Measurements from ENCODE around the gene GSAP. TPM values are rescaled to one million over a fixed set of nuclear protein-coding genes. Genes with fewer than 3 reads are reported as not detected.

The GSAP gene
- polyA plus RNA-seq, 1 of the 3 experiments (the other 2 are of a cell fraction), result 5.9 TPM

DNA sequence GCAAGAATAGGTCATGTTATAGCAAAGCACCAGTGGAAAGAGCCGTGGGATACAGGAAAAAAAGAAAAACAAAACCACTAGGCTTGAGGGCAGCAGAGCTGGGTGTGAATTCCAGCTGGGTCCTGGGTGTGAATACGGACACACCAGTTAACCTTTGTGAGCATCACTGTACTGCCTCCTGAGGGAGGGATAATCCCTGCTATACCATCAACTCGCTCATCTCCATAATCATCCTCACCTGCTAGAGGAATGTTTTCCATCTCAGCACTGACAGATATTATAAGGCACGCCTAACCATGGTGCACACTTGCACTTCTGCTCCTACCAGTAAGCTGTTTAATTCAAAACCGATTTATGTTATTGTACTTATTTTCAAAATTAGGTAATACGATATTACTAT, 62.2 kb downstream of the GSAP start:
- whole genome bisulfite sequencing (ENCODE audit: low lambda C conversion rate), result 79% methylated on average over 6 of the region's 6 CpGs
- no peaks in the 10 kb centered on the region for H3K27me3 ChIP-seq (ENCODE audit: insufficient read depth)
- ChIA-PET POLR2A (no interaction called here), CTCF (interaction anchor here (2.1 to 2.8 kb wide), 2 partner anchors 16 to 22 kb away, joined by 10 to 11 read pairs; no protein-coding TSS in a partner anchor)
- H2AFZ ChIP-seq (ENCODE audit: low read depth), result no peak overlapping the region
- no peaks in the 10 kb centered on the region for H3K79me2 ChIP-seq (ENCODE audit: insufficient read depth)
- H3K9ac ChIP-seq, result no peak overlapping the region
- H3K36me3 ChIP-seq (replicated peaks in 1 of 2; ENCODE audit: control insufficient read depth in 1 of 2, insufficient read depth in 2 of 2, low read length in 1 of 2), result no peaks in the 10 kb centered on the region
- H3K9me3 ChIP-seq, result no peaks in the 10 kb centered on the region
- no peak for DNase-seq
- TF ChIP-seq JUND (IDR thresholded peaks at IDR 0.05) (no peak), TAF1 (IDR thresholded peaks at IDR 0.05; ENCODE audit: borderline replicate concordance, low read depth, low read length) (no peak)
- peaks cover 11 to 12% of the 10 kb centered on the region in 2 experiments for H3K4me1 ChIP-seq (ENCODE audit: control insufficient read depth in 1 of 2, insufficient read depth in 2 of 2, low read depth in 1 of 2, low read length in 1 of 2)
- H3K9me2 ChIP-seq, result no peaks in the 10 kb centered on the region
- peaks cover 8% of the 10 kb centered on the region for H3F3A ChIP-seq (replicated peaks; ENCODE audit: insufficient read depth)
- peak overlapping the region in 1 of 2 experiments; percentile 48; a peak in 1 of 4 replicates for H3K27ac ChIP-seq (ENCODE audit: low read depth in 2 of 2, low read length in 1 of 2)
- no peaks in the 10 kb centered on the region for H4K20me1 ChIP-seq (ENCODE audit: insufficient read depth)
- no peak overlapping the region for H3K4me3 ChIP-seq (ENCODE audit: low read depth in 2 of 2, low read length in 1 of 2)
- no peak overlapping the region for H3K4me2 ChIP-seq

DNA sequence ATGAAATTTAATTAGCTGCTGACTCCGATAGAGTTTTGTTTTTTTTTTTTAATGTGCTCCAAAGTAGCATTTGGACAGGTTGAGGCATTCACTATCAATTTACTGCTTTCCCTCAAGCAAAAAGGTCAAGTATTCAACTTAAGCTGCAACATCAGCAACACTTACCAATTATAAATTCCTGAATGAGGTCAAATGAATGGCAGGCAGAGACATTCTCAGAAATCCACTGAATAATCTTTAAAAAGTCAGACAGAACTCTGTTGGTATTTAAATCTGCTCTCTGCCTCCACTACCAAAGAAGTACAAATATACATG, 62.8 kb downstream of the GSAP start:
- POLR2A ChIA-PET, result no interaction called here

DNA sequence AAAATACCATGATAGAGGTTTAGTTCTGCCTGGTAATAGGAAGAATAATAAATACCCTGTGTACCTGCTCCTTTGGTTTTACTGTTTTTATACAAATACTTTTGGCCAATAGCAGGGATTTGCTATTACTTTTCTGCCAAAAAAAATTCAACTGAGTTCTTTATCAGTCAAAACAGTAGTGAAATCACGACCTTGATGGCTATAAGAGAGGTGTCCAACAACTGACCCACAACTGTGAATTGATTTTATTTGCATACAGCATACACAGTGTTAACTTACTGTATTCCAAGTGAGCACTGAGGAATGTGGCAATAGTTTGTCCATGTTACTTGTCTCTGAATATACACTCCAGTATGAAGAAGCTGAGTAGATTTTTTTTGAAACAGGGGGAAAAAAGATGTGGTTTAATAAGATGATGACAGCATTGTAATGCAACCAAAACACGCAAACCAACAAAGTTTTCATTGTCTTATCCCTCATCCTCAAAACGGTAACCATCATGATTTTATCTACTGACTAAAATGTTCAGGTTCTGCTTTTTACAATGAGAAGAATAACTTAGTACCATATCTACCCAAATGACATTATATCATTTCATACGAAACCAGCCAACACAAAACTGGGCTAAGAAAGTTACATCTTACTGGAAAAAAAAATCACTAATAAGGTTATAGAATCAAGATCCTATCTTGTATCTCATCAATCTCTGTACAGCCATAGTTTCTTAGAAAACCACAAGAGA, 63.3 kb downstream of the GSAP start:
- CTCF ChIA-PET, result interaction anchor here (1.1 to 2.8 kb wide), 2 partner anchors 8 to 21 kb away, joined by 3 to 10 read pairs; no protein-coding TSS in a partner anchor
- no peak overlapping the region for H3K4me3 ChIP-seq (ENCODE audit: low read depth in 2 of 2, low read length in 1 of 2)
- H3K27ac ChIP-seq (ENCODE audit: low read depth in 2 of 2, low read length in 1 of 2), result no peak overlapping the region
- H4K20me1 ChIP-seq (ENCODE audit: insufficient read depth), result no peaks in the 10 kb centered on the region
- POLR2A ChIA-PET, result no interaction called here
- H3K9me3 ChIP-seq, result no peaks in the 10 kb centered on the region
- peaks cover 18% of the 10 kb centered on the region for H3F3A ChIP-seq (replicated peaks; ENCODE audit: insufficient read depth)
- no peaks in the 10 kb centered on the region for H3K9me2 ChIP-seq
- no peak overlapping the region for H2AFZ ChIP-seq (ENCODE audit: low read depth)
- H3K4me1 ChIP-seq (ENCODE audit: control insufficient read depth in 1 of 2, insufficient read depth in 2 of 2, low read depth in 1 of 2, low read length in 1 of 2), result peaks cover 15 to 22% of the 10 kb centered on the region in 2 experiments
- no peaks in the 10 kb centered on the region for H3K27me3 ChIP-seq (ENCODE audit: insufficient read depth)
- WGBS (ENCODE audit: low lambda C conversion rate), result 41% methylated on average over 4 of the region's 4 CpGs
- H3K9ac ChIP-seq, result no peak overlapping the region
- H3K36me3 ChIP-seq (replicated peaks in 1 of 2; ENCODE audit: control insufficient read depth in 1 of 2, insufficient read depth in 2 of 2, low read length in 1 of 2), result no peaks in the 10 kb centered on the region
- H3K79me2 ChIP-seq (ENCODE audit: insufficient read depth), result no peaks in the 10 kb centered on the region
- H3K4me2 ChIP-seq, result no peak overlapping the region
- DNase-seq, result no peak
- TF ChIP-seq, protein P1, sequence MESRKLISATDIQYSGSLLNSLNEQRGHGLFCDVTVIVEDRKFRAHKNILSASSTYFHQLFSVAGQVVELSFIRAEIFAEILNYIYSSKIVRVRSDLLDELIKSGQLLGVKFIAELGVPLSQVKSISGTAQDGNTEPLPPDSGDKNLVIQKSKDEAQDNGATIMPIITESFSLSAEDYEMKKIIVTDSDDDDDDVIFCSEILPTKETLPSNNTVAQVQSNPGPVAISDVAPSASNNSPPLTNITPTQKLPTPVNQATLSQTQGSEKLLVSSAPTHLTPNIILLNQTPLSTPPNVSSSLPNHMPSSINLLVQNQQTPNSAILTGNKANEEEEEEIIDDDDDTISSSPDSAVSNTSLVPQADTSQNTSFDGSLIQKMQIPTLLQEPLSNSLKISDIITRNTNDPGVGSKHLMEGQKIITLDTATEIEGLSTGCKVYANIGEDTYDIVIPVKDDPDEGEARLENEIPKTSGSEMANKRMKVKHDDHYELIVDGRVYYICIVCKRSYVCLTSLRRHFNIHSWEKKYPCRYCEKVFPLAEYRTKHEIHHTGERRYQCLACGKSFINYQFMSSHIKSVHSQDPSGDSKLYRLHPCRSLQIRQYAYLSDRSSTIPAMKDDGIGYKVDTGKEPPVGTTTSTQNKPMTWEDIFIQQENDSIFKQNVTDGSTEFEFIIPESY (IDR thresholded peaks at IDR 0.05; ENCODE audit: borderline replicate concordance, low read depth), result no peak
- TF ChIP-seq RFX5 (IDR thresholded peaks at IDR 0.05; ENCODE audit: low read length) (no peak), NFIC (IDR thresholded peaks at IDR 0.05; ENCODE audit: borderline replicate concordance) (peak; percentile 14; the same call in 1 of the 2 replicates), TCF12 (IDR thresholded peaks at IDR 0.05) (peak; percentile 46), TEAD4 (IDR thresholded peaks at IDR 0.05; ENCODE audit: borderline replicate concordance, insufficient read depth) (peak; percentile 37; the same call in 1 of the 2 replicates), RCOR1 (IDR thresholded peaks at IDR 0.05; ENCODE audit: low read length) (no peak), MEF2A (IDR thresholded peaks at IDR 0.05; ENCODE audit: borderline replicate concordance, low read depth) (no peak)
- TF ChIP-seq, protein P2, sequence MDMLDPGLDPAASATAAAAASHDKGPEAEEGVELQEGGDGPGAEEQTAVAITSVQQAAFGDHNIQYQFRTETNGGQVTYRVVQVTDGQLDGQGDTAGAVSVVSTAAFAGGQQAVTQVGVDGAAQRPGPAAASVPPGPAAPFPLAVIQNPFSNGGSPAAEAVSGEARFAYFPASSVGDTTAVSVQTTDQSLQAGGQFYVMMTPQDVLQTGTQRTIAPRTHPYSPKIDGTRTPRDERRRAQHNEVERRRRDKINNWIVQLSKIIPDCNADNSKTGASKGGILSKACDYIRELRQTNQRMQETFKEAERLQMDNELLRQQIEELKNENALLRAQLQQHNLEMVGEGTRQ (IDR thresholded peaks at IDR 0.05; ENCODE audit: borderline replicate concordance, low read depth, low read length), result no peak
- TF ChIP-seq, protein P3, sequence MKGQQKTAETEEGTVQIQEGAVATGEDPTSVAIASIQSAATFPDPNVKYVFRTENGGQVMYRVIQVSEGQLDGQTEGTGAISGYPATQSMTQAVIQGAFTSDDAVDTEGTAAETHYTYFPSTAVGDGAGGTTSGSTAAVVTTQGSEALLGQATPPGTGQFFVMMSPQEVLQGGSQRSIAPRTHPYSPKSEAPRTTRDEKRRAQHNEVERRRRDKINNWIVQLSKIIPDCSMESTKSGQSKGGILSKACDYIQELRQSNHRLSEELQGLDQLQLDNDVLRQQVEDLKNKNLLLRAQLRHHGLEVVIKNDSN (IDR thresholded peaks at IDR 0.05; ENCODE audit: borderline replicate concordance, low read depth), result no peak

More for the DNA sequence above, 62.8 kb downstream of the GSAP start:
- Histone ChIP-seq H4K20me1 (ENCODE audit: insufficient read depth) (no peaks in the 10 kb centered on the region), H2AFZ (ENCODE audit: low read depth) (no peak overlapping the region), H3K27ac (ENCODE audit: low read depth in 2 of 2, low read length in 1 of 2) (peak overlapping the region in 1 of 2 experiments; percentile 48; a peak in 1 of 4 replicates), H3K9ac (no peak overlapping the region), H3K4me1 (ENCODE audit: control insufficient read depth in 1 of 2, insufficient read depth in 2 of 2, low read depth in 1 of 2, low read length in 1 of 2) (peaks cover 13 to 17% of the 10 kb centered on the region in 2 experiments), H3K9me2 (no peaks in the 10 kb centered on the region), H3K79me2 (ENCODE audit: insufficient read depth) (no peaks in the 10 kb centered on the region), H3K4me2 (no peak overlapping the region), H3F3A (replicated peaks; ENCODE audit: insufficient read depth) (peaks cover 12% of the 10 kb centered on the region), H3K9me3 (no peaks in the 10 kb centered on the region), H3K27me3 (ENCODE audit: insufficient read depth) (no peaks in the 10 kb centered on the region), H3K4me3 (ENCODE audit: low read depth in 2 of 2, low read length in 1 of 2) (no peak overlapping the region), H3K36me3 (replicated peaks in 1 of 2; ENCODE audit: control insufficient read depth in 1 of 2, insufficient read depth in 2 of 2, low read length in 1 of 2) (no peaks in the 10 kb centered on the region)
- CTCF ChIA-PET, result interaction anchor here (2.8 kb wide), 1 partner anchor 21 kb away, joined by 10 read pairs; no protein-coding TSS in a partner anchor
- DNase-seq, result no peak
- whole genome bisulfite sequencing (ENCODE audit: low lambda C conversion rate), result 13% methylated on average over 1 of the region's 1 CpG
- TF ChIP-seq EP300 (IDR thresholded peaks at IDR 0.05; ENCODE audit: borderline replicate concordance in 1 of 2, low read depth in 1 of 2, low read length in 1 of 2), result peak in 1 of 2 experiments; percentile 46; a peak in 2 of 4 replicates
- no peak for TF ChIP-seq MXI1 (IDR thresholded peaks at IDR 0.05; ENCODE audit: low read depth, low read length)
- TF ChIP-seq MEF2A (IDR thresholded peaks at IDR 0.05; ENCODE audit: borderline replicate concordance, low read depth), result no peak
- no peak for TF ChIP-seq GATA2 (CRISPR knock-in tag; IDR thresholded peaks at IDR 0.05)
